K562 treated with DMSO at 1 percent for 48 hours (cell line): ENCODE results near the gene TIMM8B. TPM values are rescaled to one million over a fixed set of nuclear protein-coding genes. Genes with fewer than 3 reads are reported as not detected.

Source experiments
- total RNA-seq: library from RNA; unstranded; fragments of 300-600 nt; gene quantifications from 2 replicates; pipeline ENCODE4 v1.2.3, GENCODE V29; 2022; ENCODE audit warnings: low replicate concordance; ENCODE audit errors: extremely low read depth

TIMM8B gene, protein sequence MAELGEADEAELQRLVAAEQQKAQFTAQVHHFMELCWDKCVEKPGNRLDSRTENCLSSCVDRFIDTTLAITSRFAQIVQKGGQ
- 763 TPM in 1 of 2 replicates, not detected in the other for total RNA-seq

DNA sequence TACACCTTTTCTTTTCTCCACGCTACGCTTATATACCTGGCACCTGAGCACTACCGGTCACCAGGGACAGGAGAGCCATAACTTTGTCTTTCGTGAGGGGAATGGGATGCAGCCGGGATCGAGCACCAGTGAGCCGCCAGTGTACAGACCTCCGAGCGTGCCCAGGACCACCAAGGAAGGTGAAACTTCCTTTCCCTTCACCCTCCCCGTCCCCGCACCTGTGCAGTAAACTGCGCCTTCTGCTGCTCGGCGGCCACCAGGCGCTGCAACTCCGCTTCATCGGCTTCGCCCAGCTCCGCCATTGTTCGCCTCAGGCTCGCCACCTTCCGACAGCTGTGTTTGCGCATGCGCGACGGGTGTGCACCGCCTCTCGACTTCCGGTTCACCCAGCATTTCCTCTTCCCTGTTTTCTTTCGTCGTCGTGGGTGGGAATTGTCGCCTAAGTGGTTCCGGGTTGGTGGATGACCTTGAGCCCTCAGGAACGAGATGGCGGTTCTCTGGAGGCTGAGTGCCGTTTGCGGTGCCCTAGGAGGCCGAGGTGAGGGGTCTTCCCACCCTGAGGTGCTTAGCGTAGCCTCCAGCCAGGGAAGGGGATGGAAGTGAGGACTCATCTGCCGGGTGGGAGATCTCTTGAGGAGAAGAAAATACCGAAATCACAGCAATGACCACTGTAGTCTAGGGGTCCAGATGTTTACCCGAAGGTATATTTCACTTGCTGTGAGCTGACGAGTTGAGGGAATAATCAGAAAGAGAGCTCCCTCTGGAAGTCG, at the start of gene TIMM8B, which contains the start of gene SDHD:
Gene TIMM8B (minus strand): TSS at position 335 of the 770 bp plus-strand sequence. CDS start 33 bp downstream, at position 302.
Gene SDHD (plus strand): TSS at position 452 of the 770 bp plus-strand sequence. CDS start 35 bp downstream, at position 487.

DNA sequence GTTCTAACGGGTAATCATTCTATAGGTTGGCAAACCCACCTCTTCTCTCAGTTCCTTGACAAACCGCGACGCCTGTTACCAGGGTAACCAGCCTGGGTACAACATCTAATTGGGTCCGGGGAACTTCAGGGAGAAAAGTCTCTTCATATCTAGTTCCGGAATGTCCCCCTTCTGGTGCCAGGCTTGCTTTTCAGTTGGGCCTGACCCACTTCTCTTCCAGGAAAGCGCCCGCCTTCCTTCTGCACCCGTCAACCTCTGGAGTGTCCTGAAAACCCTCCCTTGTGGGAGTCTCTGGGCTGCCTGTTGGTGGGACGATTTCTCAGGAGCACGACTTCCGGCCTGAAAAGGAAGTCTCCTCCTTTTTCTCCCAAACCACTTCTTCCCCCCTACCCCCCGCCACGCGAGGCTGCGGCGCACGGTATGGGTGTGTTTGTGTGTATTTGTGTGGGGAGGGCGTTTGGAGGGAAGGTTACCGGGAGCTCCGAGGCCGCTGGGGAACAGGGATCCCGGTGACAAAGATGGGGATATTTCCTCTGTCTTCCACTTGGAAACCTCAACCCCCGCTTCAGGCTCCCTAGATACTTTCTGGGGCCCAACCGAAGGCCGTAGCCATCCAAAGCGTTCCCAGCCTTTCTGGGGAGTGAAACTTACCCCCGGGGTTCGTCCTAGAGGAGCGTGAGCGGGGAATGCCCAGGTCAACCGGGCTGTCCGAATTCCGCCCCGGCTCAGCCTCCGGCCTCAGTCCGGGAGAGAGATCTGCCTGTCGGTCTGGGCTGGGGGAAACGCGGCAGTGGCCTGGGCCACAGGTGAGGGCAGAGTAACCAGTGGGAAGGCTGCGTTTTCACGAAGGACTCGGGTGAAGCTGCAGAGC, 12.4 kb downstream of the TIMM8B start, which contains the start of the genes NKAPD1 and PIH1D2:
Gene NKAPD1 (plus strand): TSS at position 359 of the 871 bp plus-strand sequence. CDS start 1,276 bp downstream, outside the sequence.
Gene PIH1D2 (minus strand): TSS at position 77 of the 871 bp plus-strand sequence. CDS start 843 bp downstream, outside the sequence.

Other genes with a start within 250 kb of the TIMM8B start
- gene ALG9, start 215.2 kb downstream of the TIMM8B start, total RNA-seq: not detected in 2 replicates
- not detected in 2 replicates for gene FDXACB1, start 207.6 kb downstream of the TIMM8B start, total RNA-seq
- not detected in 2 replicates for gene CFAP68, start 207.2 kb downstream of the TIMM8B start, total RNA-seq
- gene CRYAB, start 175.0 kb downstream of the TIMM8B start, total RNA-seq: not detected in 2 replicates
- not detected in 2 replicates for gene HSPB2, start 174.0 kb downstream of the TIMM8B start, total RNA-seq
- not detected in 2 replicates for gene C11orf52, start 167.8 kb downstream of the TIMM8B start, total RNA-seq
- not detected in 2 replicates for gene DIXDC1, start 149.4 kb downstream of the TIMM8B start, total RNA-seq
- gene DLAT, start 61.3 kb downstream of the TIMM8B start, total RNA-seq: not detected in 2 replicates
- gene PIH1D2, start 12.7 kb downstream of the TIMM8B start, total RNA-seq: not detected in 2 replicates
- not detected in 2 replicates for gene NKAPD1, start 12.5 kb downstream of the TIMM8B start, total RNA-seq
- not detected in 2 replicates for gene SDHD, start 117 bp upstream of the TIMM8B start, total RNA-seq
- gene IL18, start 77.3 kb upstream of the TIMM8B start, total RNA-seq: not detected in 2 replicates
- not detected in 2 replicates for gene TEX12, start 80.6 kb upstream of the TIMM8B start, total RNA-seq
- gene BCO2, start 88.8 kb upstream of the TIMM8B start, total RNA-seq: not detected in 2 replicates
- gene PTS, start 139.7 kb upstream of the TIMM8B start, total RNA-seq: not detected in 2 replicates
- not detected in 2 replicates for gene PLET1, start 174.1 kb upstream of the TIMM8B start, total RNA-seq